Inflammatory macrophage treated with lipopolysaccharide for 4 hours (primary cell): ENCODE measurements around the gene CLK1.

ENCODE experiments used
- DNase-seq: peaks from one replicate; pipeline ENCODE4 v3.0.0-alpha.2; 2020

CLK1 gene

DNA sequence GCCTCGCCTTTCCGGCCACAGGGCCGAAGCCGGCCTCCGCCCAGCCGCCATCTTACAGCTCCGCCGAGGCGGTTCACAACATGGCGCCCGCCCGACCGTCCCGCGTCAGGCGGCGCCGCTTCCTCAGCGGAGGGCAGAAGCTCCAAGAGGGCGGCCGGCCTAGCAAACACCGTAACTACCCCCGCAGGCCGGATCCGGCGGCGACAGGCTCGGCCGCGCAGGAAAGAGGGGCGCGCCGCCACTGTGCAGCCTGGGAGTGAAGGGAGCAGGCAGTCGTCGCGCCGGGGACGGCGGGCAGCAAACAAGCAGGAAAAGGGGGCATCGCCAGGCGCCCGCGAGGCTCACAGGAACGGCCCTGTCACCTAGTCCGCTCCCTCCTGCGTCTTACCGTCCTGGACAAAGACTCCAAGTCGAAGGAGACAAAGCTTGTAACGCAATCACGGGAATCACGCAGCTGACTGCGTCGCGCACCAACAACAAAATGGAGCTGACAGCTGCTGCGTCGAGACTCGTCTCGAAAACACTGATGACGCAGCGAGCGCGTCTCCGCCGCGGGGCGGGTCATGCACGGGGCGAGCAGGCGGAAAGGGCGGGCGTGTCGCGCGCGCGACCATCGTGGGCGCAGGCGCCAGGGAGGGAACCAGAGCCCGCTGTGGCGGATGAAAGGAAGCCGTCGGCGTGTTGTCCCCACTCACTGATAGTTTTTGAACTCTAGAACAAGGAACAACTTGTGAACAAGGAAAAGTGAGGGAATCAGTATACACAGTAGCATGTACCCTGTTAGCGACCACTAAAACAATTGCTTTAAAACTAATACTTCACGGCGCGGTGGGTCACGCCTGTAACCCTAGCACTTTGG lies at the start of gene CLK1:
Gene CLK1 (minus strand): TSS at position 483 of the 859 bp plus-strand sequence. CDS start 2,796 bp downstream, outside the sequence.
- peak; percentile 98 for DNase-seq

DNA sequence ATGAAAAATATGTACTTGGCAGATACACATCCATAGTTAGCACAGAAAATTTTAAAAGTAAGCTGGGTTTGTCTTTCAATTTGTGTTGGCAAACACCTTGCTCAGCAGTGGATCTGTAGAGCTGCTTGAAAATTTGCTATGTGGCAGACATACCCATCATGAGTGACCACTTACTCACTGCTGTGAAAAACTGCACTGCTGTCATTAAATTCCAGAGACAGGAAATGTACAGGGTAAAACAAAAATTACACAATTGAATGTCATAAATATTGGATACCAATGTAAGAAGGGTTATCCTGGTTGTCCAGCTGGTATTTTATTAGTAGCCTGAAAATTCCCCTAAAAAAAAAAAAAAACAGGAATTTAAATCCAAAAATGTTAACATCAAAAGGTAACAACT lies 49.2 kb upstream of the CLK1 start:
- DNase-seq = no peak

DNA sequence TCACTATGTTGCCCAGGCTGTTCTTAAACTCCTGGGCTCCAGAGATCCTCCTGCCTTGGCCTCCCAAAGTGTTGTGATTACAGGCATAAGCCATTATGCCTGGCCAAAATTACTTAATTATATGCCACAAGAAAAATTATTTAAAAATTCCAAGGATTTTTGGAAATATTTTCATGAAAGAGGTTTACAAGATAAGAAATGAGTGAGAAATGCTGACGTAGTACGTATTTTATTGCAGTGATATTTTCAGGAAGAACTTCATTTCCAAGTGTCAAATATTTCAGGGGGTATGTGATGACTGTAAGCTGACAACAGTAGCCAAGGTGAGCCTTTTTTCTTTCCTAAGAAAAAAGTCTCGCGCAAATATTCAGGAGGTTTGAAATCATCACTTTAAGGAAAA lies 45.5 kb upstream of the CLK1 start:
- no peak for DNase-seq

DNA sequence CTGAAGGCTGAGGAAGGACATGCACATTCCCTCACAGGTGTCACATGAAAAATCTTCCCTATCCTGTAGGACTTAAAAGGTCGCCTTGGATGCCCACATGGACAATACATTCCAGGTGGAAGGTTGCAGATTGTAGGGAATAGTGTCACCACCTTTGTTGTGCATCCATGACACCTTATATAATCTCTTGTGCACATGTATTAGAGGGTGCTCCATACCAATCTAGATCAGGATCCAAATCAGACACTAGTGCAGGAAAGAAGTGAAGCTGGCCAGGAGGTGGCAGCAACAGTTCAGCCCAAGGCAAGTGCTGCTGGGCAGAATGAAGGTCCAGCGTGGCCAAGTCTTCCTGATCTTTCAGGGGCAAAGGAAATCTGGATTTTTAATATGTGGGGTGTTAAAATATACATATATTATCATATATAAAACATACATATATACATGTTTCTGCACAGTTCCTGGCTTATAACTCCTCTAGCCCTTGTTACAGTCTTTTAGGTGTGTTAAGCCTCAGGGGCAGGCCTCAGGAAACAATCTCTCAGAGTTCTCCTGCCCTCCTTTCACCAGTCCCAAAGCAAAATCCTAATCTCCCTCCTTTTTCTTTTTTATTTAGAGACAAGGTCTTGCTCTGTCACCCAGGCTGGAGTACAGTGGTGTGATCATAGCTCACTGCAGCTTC lies 41.3 kb upstream of the CLK1 start:
- DNase-seq = peak; percentile 73

DNA sequence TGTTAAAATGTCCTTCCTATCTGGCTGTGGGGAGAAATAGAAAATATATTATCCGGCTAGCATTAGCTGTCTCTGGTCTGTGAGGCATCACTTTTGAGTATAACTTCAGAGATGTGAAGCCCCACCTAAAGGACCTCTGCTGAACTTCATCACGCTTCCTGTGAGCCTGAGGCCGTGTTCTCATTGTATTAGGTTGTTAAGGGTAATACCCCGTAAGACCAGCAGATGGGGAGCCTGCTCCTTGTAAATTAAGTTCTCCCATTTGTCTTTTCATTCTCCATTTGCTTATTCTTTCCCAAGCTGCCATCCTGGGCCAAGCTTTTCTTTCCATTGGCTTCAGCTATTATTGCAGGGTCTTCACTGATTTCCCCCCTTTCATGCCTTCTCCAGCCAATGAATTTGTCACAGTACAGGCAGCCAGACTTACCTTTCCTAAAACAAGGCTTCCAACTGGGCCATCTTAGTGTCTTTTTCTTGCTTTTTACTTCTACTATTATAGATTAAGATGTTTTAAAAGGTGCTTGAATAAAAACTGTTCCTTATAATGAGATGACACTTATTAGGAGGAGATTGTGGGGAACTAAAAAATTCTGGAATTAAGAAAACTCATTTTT lies 37.1 kb upstream of the CLK1 start:
- DNase-seq = peak; percentile 88

DNA sequence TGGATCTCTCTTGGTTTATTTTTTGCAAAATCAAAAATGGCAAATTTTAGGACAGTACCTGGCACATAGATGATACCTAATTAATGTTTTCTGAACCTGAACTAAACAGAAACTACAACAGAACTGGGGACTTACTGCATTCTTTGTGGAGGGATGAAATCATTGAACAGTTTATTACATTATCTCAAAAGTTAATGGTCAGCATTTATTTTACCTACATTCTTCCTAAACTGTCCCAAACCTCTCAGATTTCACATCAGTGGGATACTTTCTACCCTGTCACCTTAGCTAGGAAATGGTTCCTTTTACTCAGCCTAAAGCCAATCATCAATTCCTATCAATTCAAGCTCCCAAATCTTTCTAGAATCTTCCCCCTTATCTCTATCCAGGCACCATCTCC lies 35.0 kb upstream of the CLK1 start:
- DNase-seq = no peak

DNA sequence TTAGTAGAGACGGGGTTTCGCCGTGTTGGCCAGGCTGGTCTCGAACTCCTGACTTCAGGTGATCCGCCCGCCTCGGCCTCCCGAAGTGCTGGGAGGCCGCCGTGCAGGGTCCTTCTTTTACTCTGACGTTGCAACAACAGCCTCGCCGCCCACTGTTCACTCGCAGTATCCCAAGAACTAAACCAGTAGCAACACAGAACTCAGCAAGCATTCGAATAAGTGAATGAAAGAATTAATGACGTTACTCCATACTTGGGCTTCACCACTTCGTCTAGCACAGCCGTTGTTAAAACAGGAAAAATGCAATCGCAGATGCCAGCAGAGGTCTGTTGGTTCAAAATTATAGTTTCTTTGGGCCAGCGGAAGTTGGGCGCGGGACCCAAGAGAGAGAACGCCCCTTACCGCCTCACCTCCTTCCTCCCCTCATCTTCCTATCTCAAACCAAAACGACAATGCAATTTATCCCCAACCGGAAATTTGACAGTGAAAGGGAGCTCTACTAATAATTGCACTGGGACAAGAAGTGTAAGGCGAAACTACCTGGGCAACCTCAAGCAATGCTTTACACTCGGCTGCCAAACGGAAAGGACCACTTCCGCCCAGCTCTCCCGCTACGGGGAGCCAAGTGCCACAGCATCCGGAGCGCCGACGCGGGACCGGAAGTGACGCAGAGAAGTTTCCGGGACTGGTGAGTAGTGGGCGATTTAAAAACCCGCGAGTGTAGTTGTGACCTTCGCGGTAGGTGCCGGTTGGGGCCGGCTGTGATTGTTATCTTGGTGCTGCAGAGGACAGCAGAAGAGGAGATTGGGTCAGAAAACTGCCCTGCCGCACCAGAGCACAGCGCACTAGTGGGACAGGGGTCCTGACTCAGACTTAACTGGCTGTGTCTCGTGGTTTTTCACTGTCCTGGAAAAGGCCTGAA lies 24.5 kb upstream of the CLK1 start, which contains the start of the genes NIF3L1 and PPIL3:
Gene NIF3L1 (plus strand): TSS at position 668 of the 922 bp plus-strand sequence. CDS start 2,573 bp downstream, outside the sequence.
Gene PPIL3 (minus strand): TSS at position 374 of the 922 bp plus-strand sequence. CDS start 1,462 bp downstream, outside the sequence.
- DNase-seq = peak; percentile 99

DNA sequence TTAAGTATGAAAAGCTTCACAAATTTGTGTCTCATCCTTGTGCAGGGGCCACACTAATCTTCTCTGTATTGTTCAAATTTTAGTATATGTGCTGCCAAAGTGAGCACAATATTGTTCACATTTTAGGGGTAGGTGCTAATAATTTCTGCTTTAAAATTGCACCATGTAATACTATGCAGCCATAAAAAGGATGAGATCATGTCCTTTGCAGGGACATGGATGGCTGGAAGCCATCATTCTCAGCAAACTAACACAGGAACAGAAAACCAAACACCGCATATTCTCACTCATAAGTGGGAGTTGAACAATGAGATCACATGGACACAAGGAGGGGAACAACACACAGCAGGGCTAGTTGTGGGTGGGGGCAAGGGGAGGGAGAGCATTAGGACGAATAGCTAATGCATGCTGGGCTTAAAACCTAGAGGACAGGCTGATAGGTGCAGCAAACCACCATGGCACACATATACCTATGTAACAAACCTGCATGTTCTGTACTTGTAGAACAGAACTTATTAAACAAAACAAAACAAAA lies 17.3 kb upstream of the CLK1 start:
- DNase-seq = peak; percentile 27

DNA sequence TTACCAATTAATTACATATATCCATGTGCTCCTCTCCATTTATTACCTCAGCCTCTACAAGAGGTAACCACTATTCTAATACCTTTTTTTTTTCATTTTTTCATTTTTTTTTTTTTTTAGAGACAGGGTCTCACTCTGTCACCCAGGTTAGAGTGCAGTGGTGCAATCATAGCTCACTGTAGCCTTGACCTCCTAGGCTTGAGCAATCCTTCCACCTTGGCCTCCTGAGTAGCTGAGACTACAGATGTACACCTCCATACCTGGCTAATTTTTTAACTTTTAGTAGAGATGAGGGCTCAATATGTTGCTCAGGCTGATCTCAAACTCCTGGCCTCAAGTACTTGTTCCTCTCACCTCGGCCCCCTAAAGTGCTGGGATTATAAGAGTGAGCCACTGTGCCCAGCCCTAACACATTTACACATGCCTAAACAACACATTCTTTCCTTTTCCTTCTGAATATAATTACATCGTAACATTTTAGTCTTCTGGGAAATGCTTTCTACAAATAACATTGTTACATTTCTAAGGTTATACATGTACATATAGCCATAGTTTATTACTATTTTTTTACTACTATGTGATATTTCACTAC lies 13.9 kb upstream of the CLK1 start:
- no peak for DNase-seq

DNA sequence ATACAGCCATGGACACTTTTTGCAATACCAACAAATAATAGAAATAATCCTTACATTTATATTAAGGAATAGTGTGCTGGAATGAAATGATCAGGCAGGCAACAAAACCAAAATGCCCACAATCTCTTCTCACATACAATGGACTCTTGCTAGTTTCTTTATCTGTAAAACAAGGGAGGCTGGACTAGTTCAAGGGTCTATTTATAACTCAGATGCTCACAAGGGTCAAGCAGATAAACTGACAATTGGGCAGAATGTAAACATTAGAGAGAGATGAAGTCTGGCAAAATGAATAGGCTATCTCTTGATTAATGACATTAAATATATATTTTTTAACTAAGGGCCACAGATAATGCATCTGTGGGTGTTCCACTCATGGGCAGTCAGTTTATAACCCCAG lies 13.0 kb upstream of the CLK1 start:
- no peak for DNase-seq

DNA sequence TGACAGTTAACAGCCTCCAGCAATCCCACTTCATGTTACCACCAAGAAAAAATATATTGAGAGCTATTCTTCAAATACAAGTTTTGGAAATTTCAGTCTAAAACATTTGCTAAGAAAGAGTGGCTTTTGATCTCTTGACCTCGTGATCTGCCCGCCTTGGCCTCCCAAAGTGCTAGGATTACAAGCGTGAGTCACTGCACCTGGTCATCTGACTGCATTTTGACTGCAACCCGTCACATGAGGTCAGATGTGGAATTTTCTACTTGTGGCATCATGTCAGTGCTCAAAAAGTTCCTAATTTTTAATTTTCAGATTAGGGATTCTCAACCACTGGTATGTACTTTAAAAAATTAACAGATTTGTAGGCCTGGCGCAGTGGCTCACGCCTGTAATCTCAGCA lies 9.1 kb upstream of the CLK1 start:
- peak; percentile 58 for DNase-seq

DNA sequence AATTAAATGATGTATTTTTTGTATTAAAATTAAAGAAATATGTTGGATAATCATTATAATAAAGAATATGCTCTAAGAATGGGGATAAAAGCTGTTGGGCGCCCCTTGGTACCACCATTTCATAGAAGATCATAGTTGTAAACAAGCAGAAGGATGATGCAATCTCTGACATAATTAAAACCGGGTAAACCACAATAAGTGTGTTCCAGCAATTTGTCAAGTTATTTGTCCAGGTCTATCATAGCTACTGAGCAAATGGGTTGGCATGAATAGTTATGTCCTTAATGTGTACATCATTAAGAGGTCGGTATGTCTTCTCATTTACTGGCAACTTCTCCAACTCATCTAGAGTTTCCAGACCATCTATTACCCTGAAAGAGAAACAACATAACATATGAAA lies 6.7 kb upstream of the CLK1 start:
- no peak for DNase-seq

DNA sequence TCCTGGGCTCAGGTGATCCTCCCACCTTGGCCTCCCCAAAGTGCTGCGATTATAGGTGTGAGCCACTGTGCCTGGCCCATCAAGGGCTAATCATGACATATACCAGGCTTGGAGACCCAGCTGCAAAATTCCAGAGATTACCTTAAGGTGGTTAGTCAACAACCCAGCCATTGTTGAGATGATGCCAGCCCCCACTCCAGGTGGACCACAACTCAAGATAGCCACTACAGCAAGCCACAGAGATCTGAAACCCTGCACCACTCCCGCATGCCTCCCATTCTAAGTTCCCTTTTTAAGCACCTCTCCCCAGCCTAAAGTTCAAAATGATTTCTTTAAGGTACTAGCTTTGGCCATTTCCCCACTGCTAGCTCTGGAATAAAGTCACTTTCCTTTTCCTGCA lies 4.6 kb upstream of the CLK1 start:
- DNase-seq = no peak

DNA sequence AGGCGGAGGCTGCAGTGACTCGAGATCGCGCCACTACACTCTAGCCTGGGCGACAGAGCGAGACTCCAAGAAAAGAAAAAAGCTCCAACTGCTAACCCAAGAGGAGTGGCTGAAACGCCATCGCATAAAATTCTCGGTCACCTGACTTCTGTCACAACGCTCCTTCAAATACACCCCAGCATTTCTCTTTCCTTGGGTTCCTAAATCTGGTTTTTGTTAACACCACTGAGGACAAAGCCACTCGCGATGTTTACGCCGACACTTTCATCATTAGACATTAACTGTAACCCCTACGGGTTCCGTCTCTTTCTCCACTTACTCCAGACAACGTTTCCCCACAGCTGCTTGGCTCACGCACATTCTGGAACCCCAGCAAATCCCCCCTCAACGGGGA lies 679 bp downstream of the CLK1 start:
- DNase-seq = no peak

DNA sequence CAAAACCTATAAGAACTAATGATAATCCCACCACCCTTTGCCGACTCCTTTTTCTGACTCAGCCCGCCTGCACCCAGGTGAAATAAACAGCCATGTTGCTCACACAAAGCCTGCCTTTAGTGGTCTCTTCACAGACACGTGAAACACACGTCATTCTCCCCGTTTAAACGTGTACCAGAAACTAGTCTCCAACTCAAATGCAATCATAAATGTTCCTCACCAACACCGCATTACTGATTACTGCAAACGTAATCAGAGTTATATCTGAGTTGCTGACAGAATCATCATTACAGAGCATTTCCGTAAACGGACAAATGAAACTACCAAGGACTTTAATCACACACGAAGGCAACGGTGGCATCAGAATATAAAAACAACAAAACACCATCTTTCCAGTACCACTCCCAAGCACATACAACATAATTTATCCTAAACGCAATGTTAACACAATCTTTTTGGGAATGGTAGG lies 1.9 kb downstream of the CLK1 start:
- DNase-seq = peak; percentile 86

DNA sequence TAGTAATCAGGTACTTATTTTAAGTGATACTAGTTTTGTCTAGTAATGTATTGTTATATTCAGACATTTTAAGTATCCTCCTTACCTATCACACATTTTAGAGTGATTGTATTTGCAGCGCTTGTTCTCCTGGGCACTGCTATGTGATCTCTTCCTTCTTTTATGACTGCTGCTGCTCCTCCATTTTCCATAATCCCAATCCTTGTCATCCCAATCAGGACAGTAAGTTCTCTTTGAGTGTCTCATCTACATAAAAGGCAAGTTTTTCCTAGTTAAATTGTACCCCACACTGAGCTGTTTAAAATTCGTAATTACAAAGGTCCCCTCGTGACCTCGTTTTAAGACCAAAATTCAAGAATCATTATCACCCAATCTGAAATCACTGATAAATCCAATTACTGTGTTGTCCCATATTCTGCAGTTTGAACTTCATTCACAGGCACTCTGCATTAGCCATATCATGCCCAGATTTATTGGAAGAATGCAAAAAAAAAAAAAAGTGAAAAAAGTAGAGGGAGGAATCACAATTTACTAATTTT lies 2.8 kb downstream of the CLK1 start:
- DNase-seq = no peak

DNA sequence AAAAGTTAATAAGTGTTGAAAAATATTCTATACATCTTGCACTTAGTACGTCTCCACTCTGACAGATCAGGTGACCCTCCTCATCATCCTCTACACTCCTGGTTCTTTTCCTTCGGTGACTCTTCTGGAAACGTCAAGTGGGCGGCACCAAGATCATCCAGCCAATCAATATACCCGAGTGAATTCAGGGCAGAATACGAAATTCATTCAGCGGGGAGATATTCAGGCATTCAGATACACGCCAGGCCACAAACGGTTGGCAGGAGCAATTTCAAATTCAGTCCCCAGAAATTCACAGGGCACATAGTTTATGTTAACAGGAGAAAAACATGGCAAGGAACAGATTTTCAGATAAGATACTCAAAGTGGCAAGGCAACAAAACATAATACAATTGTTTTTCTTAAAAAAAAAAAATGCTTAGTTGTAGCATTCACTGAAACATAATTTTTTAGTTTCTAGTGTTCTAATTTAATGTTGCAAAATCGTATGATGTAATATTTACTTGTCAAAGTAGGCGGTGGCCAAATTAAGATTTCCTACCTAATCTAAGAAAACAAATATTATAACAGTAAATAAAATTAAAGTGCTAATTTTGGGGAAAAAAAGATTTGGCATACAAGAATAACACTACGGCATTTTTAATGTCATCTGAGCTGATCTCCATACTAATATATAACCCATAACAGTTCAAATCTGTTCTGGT lies 4.2 kb downstream of the CLK1 start:
- peak; percentile 52 for DNase-seq

DNA sequence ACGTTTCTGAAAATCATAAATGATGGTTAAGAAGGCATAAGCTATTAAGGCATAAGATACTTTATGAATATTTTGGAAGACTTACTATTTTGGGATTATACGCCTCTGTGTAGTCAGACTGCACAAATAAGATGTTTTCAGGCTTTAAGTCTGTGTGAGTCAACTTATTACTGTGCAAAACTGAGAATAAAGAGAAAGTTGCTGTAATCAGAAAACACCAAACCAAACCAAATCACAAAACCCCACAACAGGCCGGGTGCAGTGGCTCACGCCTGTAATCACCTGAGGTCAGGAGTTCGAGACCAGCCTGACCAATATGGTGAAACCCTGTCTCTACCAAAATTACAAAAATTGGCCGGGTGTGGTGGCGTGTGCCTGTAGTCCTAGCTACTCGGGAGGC lies 7.7 kb downstream of the CLK1 start:
- no peak for DNase-seq

DNA sequence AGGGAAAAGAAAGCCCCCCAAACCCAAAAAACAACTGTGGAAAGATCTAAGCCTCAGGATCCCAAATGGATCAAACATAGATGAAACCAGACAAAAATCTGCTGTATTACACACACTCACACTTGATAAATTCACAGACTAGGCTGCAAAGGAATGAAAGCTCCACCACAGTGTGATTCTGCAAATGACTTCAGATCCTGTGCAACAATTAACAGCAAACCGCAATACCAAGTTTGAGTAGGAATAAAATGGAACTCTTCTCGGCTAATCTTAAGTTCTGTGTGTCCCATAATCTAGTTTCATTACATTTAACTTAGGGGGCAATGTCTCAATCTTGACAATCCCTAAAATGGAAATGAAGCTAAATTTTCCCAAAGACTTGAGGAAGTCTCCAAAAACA lies 11.9 kb downstream of the CLK1 start:
- DNase-seq = no peak

DNA sequence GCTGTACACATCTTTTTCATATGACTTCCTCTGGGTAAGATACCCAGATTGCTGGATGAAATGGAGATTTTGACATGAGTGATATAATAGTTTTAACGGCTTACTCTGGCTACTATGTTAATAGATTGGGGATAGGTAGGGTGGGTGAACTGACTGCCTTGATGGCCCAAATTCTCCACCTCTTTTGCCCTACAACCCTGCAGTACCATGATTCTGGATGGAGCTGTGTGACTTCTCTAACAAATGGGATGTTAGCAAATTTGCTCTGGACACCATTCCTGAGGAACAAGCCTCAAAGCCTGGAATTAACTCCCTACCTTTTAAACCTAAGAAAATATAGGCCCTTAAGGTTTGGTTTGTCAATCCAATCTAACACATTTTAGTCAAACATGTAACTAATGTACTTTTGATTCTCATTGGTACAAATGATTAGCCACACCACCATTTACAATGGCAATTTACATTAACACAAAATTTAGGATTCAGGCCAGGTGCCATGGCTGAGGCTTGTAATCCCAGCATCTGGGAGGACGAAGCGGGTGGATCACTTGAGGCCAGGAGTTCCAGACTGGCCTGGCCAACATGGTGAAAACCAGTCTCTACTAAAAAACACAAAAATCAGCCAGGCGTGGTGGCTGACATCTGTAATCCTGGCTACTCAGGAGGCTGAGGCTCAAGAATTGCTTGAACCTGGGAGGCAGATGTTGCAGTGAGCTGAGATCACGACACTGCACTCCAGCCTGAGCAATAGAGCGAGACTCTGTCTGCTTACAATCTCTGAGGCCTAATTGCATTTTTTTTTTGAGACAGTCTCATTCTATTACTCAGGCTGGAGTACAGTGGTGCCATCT lies 12.8 kb downstream of the CLK1 start:
- DNase-seq = no peak
